Spleen (tissue), 11 donors: ENCODE data around the gene GMDS. TPM values are rescaled to one million over a fixed set of nuclear protein-coding genes. Genes with fewer than 3 reads are reported as not detected.

ENCODE experiments used
- DNase-seq: peaks from one replicate; pipeline ENCODE4 v3.0.0-alpha.2; 2020
- H3K27ac ChIP-seq, 8 donors: fragments of 200-600 bp; sonication (generic) in 7 of 8; 1 replicate in 4 of 8; 2 replicates in 4 of 8; pipeline versions ENCODE4 v1.5.0 to v1.8.0; 2016 to 2021; ENCODE audit warnings: inconsistent platforms in 4 of 8, mild to moderate bottlenecking in 4 of 8, moderate library complexity in 1 of 8
- H3K27me3 ChIP-seq, 7 donors: fragments of 200-600 bp; sonication (generic) in 6 of 7; replicated peaks in 1 of 7; 1 replicate in 4 of 7; 2 replicates in 3 of 7; pipeline versions ENCODE4 v1.5.0 to v1.8.0; 2016 to 2021; ENCODE audit warnings: inconsistent platforms in 3 of 7, mild to moderate bottlenecking in 1 of 7
- H3K36me3 ChIP-seq, 6 donors: fragments of 200-600 bp; sonication (generic) in 5 of 6; 1 replicate in 4 of 6; 2 replicates in 2 of 6; pipeline versions ENCODE4 v1.5.0 to v1.8.0; 2016 to 2021; ENCODE audit warnings: inconsistent platforms in 2 of 6
- H3K4me1 ChIP-seq, 6 donors: fragments of 200-600 bp; sonication (generic) in 5 of 6; 1 replicate in 3 of 6; 2 replicates in 3 of 6; pipeline versions ENCODE4 v1.5.0 to v1.8.0; 2016 to 2021; ENCODE audit warnings: inconsistent platforms in 3 of 6
- H3K4me3 ChIP-seq, 8 donors: fragments of 200-600 bp; sonication (generic) in 7 of 8; 1 replicate in 4 of 8; 2 replicates in 4 of 8; pipeline versions ENCODE4 v1.5.0 to v1.8.0; 2016 to 2021; ENCODE audit warnings: inconsistent platforms in 4 of 8, mild to moderate bottlenecking in 4 of 8, moderate library complexity in 2 of 8
- H3K9me3 ChIP-seq, 8 donors: fragments of 200-600 bp; sonication (generic) in 7 of 8; 1 replicate in 4 of 8; 2 replicates in 4 of 8; pipeline versions ENCODE4 v1.5.0 to v1.8.0; 2016 to 2021; ENCODE audit warnings: inconsistent platforms in 4 of 8
- CTCF ChIP-seq, 11 experiments: fragments of 200-600 bp in 7 of 11; fragments of 450-650 bp in 4 of 11; sonication (generic) in 4 of 11; IDR thresholded peaks in 8 of 11; conservative IDR thresholded peaks in 3 of 11; 1 replicate in 7 of 11; 2 replicates in 4 of 11; pipeline versions ENCODE4 v1.4.0 to v1.8.0; 2016 to 2021; ENCODE audit warnings: antibody characterized with exemption in 11 of 11, inconsistent platforms in 4 of 11, mild to moderate bottlenecking in 1 of 11
- POLR2A ChIP-seq, 3 donors: fragments of 450-650 bp; IDR thresholded peaks; one replicate each; pipeline ENCODE4 v1.5.1; 2017; ENCODE audit warnings: antibody characterized with exemption in 3 of 3, mild to moderate bottlenecking in 1 of 3
- POLR2AphosphoS5 ChIP-seq, 3 donors: sonication (generic); formaldehyde crosslinking; IDR thresholded peaks; one replicate each; pipeline ENCODE4 v1.5.1; 2017; ENCODE audit warnings: antibody characterized with exemption in 3 of 3
- WGBS, 5 donors: extraction: QIAGEN DNeasy Blood & Tissue Kit in 3 of 5; methylation state at CpG; one replicate each; pipeline versions ENCODE4 v1.1.5 to v1.1.7; 2013 to 2018; 5-methylcytosine and 5-hydroxymethylcytosine counted together
- intact Hi-C: fragments of 100-400 bp; cut with DNase I; formaldehyde crosslinking; loops from one replicate; pipeline ENCODE4 v1.15.0; 2023; ENCODE audit warnings: low total_unique reads
- polyA plus RNA-seq, 3 donors: library from polyadenylated mRNA; stranded (reverse); fragments of 200-250 nt; gene quantifications; one replicate each; pipeline ENCODE4 v1.2.1, GENCODE V29; 2013
- total RNA-seq, 7 donors: library from RNA; depleted of rRNA in 3 of 7; stranded (reverse); fragments of >200 nt in 3 of 7; fragmentation: NEBNext Ultra II Directional in 4 of 7; extraction: Animal tissue kit (Norgen Biotek cat#: 25700) in 4 of 7; gene quantifications; one replicate each; pipeline versions ENCODE4 v1.1.0 to v1.2.1, GENCODE V29; 2016 to 2021
- donor health status: healthy with polysubstance abuse.
- donor health status: DM: no; HTN: no; CAD: no; lungs with moderate emphysema.
- donor health status: DM: no; HTN: no; CAD: no.
- donor health status: Bipolar disorder and iron deficiency.
- donor health status: healthy.
- donor health status: DM: no; HTN: no; CAD: no.
- donor health status: DM: yes; HTN: yes; CAD: no.

The GMDS gene
- total and polyA plus RNA-seq, 10 donors, result 9.1 to 30.8 (median 17.7) TPM

GRCh38 chr6:2166717-2167116 is 78.7 kb downstream of the GMDS start:
- H3K27ac ChIP-seq, result no peak overlapping the region
- no peaks in the 10 kb centered on the region for H3K27me3 ChIP-seq
- intact Hi-C loops, result no loop called here
- peaks cover 0 to 12% (median 6%) of the 10 kb centered on the region in 8 donors for H3K9me3 ChIP-seq
- WGBS, 5 donors, result 73 to 93% (median 85%) methylated on average over 1 of the region's 1 CpG
- H3K4me1 ChIP-seq, result peaks cover 0 to 19% (median 11%) of the 10 kb centered on the region in 6 donors
- no peaks in the 10 kb centered on the region for H3K36me3 ChIP-seq
- TF ChIP-seq POLR2AphosphoS5 (IDR thresholded peaks at IDR 0.05) (no peak), POLR2A (IDR thresholded peaks at IDR 0.05) (no peak), CTCF (IDR thresholded peaks at IDR 0.05 in 8 of 11, conservative IDR thresholded peaks at IDR 0.05 in 3 of 11) (no peak)
- no peak overlapping the region for H3K4me3 ChIP-seq
- no peak for DNase-seq

GRCh38 chr6:2165286-2165685 is 80.1 kb downstream of the GMDS start:
- H3K36me3 ChIP-seq, result no peaks in the 10 kb centered on the region
- H3K4me1 ChIP-seq, result peaks cover 0 to 20% (median 14%) of the 10 kb centered on the region in 6 donors
- H3K9me3 ChIP-seq, result peaks cover 0 to 12% (median 6%) of the 10 kb centered on the region in 8 donors
- 95 to 100% (median 100%) methylated on average over 1 of the region's 1 CpG for WGBS, 5 donors
- intact Hi-C loops, result no loop called here
- H3K27me3 ChIP-seq, result no peaks in the 10 kb centered on the region
- TF ChIP-seq POLR2A (IDR thresholded peaks at IDR 0.05) (no peak), POLR2AphosphoS5 (IDR thresholded peaks at IDR 0.05) (no peak), CTCF (IDR thresholded peaks at IDR 0.05 in 8 of 11, conservative IDR thresholded peaks at IDR 0.05 in 3 of 11) (no peak)
- H3K27ac ChIP-seq, result no peak overlapping the region
- H3K4me3 ChIP-seq, result no peak overlapping the region
- DNase-seq, result no peak

GRCh38 chr6:2164481-2164880 is 80.9 kb downstream of the GMDS start:
- H3K36me3 ChIP-seq, result no peaks in the 10 kb centered on the region
- H3K27ac ChIP-seq, result no peak overlapping the region
- no peaks in the 10 kb centered on the region for H3K27me3 ChIP-seq
- H3K9me3 ChIP-seq, result peaks cover 0 to 12% (median 6%) of the 10 kb centered on the region in 8 donors
- DNase-seq, result no peak
- H3K4me3 ChIP-seq, result no peak overlapping the region
- intact Hi-C loops, result no loop called here
- TF ChIP-seq POLR2A (IDR thresholded peaks at IDR 0.05) (no peak), POLR2AphosphoS5 (IDR thresholded peaks at IDR 0.05) (no peak), CTCF (IDR thresholded peaks at IDR 0.05 in 8 of 11, conservative IDR thresholded peaks at IDR 0.05 in 3 of 11) (no peak)
- 97 to 100% (median 100%) methylated on average over 2 of the region's 2 CpGs for WGBS, 5 donors
- H3K4me1 ChIP-seq, result peaks cover 0 to 20% (median 14%) of the 10 kb centered on the region in 6 donors

- Histone ChIP-seq H3K4me3 (no peak overlapping the region), H3K9me3 (peaks cover 0 to 12% (median 6%) of the 10 kb centered on the region in 8 donors), H3K4me1 (peaks cover 0 to 35% (median 16%) of the 10 kb centered on the region in 6 donors), H3K27me3 (no peaks in the 10 kb centered on the region), H3K27ac (no peak overlapping the region), H3K36me3 (no peaks in the 10 kb centered on the region)
- intact Hi-C loops, result no loop called here
- no peak for DNase-seq
- TF ChIP-seq POLR2A (IDR thresholded peaks at IDR 0.05) (no peak), CTCF (IDR thresholded peaks at IDR 0.05 in 8 of 11, conservative IDR thresholded peaks at IDR 0.05 in 3 of 11) (no peak), POLR2AphosphoS5 (IDR thresholded peaks at IDR 0.05) (no peak)
- WGBS, 5 donors, result 63 to 92% (median 74%) methylated on average over 1 of the region's 1 CpG
Measured at GRCh38 chr6:2162079-2162445, 83.3 kb downstream of the GMDS start.
